SHP77 treated with DMSO at 0.1 percent for 48 hours (cell line): ENCODE data around the gene EFNA3.

ENCODE experiments used
- DNase-seq: peaks from one replicate; lab custom pipeline; 2025; lab: John Stamatoyannopoulos, UW

EFNA3 gene

DNA sequence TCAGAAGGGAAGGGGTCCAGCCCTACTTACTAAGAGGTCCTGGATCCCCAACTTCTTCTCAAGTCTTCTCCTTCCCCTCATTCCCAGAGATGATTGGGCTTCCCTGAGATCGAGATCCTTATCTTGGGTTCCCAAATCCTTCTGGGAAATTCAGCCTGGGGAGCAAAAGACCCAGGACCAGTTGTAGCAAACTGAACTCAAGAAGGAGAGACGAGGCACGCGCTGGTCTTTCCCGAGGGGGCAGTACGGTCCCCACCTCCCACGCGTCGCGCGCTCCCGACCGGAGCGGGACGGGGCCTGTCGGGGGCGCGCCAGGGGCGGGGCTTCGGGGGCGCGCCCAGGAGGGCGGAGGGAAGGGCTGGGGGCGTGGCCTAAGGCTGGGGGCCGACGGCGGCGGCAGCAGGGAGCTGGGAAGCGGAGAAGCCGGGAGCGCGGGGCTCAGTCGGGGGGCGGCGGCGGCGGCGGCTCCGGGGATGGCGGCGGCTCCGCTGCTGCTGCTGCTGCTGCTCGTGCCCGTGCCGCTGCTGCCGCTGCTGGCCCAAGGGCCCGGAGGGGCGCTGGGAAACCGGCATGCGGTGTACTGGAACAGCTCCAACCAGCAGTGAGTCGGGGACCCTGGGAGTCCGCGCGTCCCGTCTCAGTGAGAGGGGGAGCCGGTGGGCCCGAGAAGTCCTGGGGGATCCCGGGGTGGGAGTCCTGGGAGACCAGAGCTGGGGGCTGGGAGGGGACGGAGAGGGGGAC, at the start of gene EFNA3:
EFNA3 (plus strand) TSS at position 369 of the 741 bp plus-strand sequence; CDS start at position 474, 105 bp downstream.
- DNase-seq = peak; percentile 35

- DNase-seq = no peak
These were observed 49.0 kb upstream of the EFNA3 start for GRCh38 chr1:155029513-155030242.

GRCh38 chr1:155030243-155030795, 48.3 kb upstream of the EFNA3 start:
- DNase-seq = no peak

GRCh38 chr1:155030899-155031298, 47.7 kb upstream of the EFNA3 start:
- DNase-seq = no peak

GRCh38 chr1:155032886-155033285, 45.8 kb upstream of the EFNA3 start:
- no peak for DNase-seq

- no peak for DNase-seq
These were observed 45.1 kb upstream of the EFNA3 start, which contains the start of the genes DCST1 and DCST2 for GRCh38 chr1:155033524-155033923. Gene DCST1, plus strand, starts transcription at chr1:155033824. Its CDS starts 213 bp downstream, at chr1:155034037. Gene DCST2, minus strand, starts transcription at chr1:155033781. Its CDS starts 80 bp downstream, at chr1:155033701.

DNA sequence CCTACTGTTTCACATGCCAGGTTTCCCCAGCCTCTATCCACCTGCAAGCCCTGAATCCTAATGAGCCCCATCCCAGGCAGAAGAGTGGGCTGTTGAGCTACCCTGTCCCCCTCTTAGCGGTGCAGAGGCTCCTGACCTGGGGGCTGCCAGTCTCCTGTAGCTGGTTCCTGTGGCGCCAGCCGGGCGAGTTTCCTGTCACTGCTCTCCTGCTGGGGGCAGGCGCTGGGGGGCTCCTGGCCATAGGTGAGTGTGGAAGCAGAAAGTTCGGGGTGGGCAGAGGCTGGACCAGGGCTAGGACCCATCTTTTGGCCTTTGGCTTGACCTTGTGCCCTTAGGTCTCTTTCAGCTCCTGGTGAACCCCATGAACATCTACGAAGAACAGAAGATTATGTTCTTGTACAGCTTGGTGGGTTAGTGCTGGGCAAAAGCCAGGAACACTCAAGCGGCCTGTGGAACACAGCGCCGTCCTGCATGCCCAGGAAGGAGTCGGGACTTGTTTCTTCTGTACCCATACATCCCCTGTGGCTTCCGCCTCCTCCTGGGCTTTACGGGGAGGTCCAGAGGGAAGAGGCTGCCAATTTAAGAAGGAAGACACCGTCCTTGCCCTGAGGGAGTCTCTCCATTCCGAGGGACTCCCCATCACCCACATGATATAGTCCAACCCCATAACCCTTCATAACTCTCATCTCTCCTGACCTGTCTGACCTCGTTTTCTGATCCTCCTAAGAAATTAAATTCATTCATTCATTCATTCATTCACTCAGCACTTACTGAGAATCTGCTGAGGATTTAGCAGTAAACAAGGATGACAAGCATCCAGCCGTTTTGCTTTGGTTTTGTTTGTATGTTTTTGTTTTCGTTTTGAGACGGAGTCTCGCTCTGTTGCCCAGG, 44.1 kb upstream of the EFNA3 start:
- no peak for DNase-seq

- no peak for DNase-seq
These were observed 42.7 kb upstream of the EFNA3 start for GRCh38 chr1:155035936-155036335.

DNA sequence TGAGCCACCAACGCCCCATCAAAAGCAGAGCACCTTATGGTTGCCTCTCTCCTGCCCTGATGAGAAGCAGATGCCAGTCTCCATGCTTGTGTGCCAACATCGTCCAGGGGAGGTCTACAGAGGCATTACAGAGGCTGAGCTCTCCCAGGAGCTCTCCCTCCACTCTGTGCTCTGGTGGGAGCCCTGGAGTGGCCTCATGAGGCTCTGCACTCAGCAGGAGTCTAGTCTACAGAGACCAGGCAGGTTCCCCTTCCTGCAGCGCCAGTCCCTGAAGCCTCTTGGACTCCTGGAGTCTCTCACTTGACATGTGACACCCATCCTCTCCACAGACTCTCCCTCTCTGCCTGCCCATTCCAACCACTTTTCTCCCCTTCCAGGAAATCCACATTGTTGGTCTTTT, 41.6 kb upstream of the EFNA3 start:
- no peak for DNase-seq

DNA sequence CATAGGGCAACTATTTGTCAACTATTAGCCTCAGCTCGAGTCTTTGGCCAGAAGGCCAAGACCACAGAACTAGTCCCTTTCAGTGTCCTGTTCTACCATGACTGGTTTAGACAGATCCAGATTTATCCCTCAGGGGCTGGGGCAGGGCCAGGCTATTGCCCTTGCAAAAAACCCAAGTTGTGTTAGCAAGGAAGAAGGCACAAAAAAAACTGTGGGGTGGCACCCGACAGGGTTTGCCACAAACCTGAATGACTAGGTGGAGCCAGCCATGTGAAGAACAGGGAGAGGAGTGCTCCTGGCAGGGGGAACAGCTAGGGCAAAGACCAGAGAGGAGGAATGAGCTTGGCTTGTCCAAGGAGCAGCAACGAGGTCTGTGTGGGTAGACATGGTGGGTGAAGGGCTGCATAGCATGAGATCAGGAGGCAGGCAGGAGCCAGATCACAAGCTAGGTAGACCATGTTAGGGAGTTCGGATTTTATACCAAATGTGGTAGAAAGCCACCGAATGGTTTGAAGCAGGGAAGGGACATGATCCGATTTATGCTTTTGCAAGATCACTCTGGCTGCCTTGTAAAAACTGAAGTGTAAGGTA, 40.7 kb upstream of the EFNA3 start:
- no peak for DNase-seq

- no peak for DNase-seq
These were observed 39.9 kb upstream of the EFNA3 start for GRCh38 chr1:155038602-155039307.

DNA sequence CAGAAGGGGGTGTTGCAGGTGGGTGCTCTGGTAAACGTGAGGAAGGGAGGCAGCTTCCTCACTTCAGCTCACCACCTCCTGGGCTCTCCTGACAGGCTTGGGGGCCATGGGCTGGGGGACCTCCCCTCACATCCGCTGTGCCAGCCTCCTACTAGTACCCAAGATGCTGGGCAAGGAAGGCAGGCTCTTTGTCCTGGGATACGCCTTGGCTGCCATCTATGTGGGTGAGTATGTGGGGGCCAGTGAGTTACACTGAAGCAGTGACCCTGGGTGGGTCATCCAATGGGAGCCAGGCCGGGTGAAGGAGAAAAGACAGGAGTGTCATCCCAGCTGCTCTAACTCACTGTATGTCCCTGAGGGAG, 39.3 kb upstream of the EFNA3 start:
- DNase-seq = no peak

- no peak for DNase-seq
These were observed 38.1 kb upstream of the EFNA3 start for GRCh38 chr1:155040358-155041093.

GRCh38 chr1:155042789-155043188, 35.8 kb upstream of the EFNA3 start:
- DNase-seq = no peak

- DNase-seq = no peak
These were observed 35.3 kb upstream of the EFNA3 start for GRCh38 chr1:155043301-155043702.

- DNase-seq = no peak
These were observed 34.8 kb upstream of the EFNA3 start for GRCh38 chr1:155043793-155044192.

DNA sequence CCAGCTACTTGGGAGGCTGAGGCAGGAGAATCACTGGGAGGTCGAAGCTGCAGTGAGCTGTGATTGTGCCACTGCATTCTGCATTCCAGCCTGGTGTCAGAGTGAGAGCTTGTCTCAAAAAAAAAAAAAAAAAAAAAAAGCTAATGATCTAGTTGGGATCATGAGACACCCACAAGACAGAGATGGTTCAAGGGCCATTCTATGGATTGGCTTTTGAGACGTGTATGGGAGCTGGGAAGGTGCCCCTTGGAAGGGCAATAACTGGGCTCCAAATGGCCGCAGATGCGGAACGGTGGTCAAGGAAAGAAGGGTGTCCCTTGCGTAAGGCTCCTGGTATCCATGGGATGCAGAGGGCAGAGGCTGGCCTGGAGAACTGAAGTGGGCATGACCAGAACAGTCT, 34.3 kb upstream of the EFNA3 start:
- no peak for DNase-seq

DNA sequence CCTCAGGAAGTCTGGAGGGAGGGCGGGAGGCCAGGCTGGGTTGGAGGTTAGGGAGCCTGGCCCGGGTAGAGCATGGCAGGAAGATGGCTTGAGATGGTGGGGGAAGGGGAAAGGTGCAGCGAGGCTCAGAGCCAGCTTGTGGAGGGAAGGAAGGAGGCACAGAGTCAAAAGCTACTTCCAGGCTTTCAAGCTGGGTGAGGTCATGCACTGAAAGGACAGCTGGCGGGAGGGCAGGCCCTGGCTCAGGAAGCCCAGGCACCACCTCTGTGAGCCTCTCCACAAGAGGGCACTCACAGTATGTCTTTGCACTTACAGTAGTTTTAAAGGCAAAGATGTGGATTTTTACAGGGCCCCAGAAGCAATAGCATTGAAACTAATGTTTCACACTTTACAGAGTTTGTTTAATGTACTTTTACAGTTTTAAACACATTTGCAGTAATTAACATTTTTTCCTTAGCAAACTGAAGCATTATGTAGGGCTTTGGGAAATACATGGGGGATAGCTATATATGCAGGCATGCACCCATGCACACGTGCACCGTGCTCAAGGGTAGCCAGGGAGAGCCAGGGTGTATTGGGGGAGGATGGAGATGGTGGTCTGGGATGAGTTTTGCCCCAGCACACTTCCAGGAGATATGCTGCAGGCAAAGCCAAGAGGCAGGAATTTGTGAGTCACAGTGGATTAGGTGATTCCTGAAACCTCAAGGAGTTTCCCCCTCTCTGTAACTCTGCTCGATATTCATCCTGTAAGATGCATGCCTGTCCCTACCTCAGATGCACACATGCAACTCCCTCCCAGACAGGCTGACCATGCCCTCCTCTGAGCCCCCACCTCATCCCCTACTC, 33.6 kb upstream of the EFNA3 start:
- DNase-seq = peak; percentile 79
